COLO829 (cell line): ENCODE results near the gene CEP89.
"Not testable (repeated sequence)": the region's sequence is repeated elsewhere in the genome, so short reads cannot be mapped to it uniquely, and the experiment has no call there.

Source experiments
- DNase-seq: peaks from one replicate; pipeline ENCODE4 v3.0.0; 2012; ENCODE audit warnings: low spot score

The CEP89 gene

GRCh38 chr19:32832825-32833224 lies 138.9 kb downstream of the CEP89 start:
- DNase-seq = not testable (repeated sequence)

DNA sequence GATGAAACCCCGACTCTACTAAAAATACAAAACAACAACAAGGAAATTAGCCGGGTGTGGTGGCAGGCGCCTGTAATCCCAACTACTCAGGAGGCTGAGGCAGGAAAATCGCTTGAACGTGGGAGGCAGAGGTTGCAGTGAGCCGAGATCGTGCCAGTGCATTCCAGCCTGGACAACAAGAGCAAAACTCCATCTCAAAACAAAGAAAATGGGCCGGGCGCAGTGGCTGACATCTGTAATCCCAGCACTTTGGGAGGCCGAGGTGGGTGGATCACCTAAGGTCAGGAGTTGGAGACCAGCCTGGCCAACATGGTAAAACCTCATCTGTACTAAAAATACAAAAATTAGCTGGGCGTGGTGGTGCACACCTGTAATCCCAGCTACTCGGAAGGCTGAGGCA lies 139.7 kb downstream of the CEP89 start:
- DNase-seq = not testable (repeated sequence)

GRCh38 chr19:32831611-32832010 lies 140.1 kb downstream of the CEP89 start:
- DNase-seq = no peak

DNA sequence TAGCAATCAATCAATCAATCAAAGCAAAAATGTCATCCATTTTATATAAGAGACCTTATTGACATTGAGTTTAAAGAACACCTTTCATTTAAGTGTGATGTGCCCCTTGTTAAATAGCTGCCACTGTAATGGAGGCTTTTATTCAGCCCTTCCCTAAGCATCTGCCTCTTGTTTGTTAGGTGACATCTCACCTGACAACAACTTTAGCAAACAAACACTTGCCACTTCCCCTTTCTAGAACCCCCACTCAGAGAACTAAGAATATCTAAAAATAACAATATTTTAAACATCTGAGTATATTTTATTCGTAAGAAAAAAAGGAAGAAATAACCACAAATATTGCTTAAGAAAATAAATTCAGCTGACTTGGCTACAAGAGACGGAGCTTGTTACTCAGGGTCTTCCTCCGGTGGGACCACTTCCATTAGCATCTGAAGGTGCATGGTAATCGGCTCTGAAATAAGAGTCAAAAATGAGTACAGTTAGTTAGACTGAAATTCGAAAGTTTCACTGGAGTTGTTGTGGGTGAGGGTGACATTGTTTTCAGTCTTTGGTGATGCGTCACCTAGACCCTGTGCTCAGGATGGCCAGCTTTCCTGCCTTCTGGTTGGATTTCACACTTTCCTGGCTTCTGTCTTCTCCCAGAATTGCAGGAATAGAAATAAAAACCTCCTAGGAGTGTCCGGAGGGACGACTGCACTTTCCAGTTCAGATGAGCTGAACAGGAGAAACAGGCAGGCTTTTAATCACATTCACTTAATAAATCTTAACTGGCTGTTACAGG lies 141.3 kb downstream of the CEP89 start:
- DNase-seq = no peak

GRCh38 chr19:32829345-32829896 lies 142.3 kb downstream of the CEP89 start:
- DNase-seq = no peak

GRCh38 chr19:32828643-32829344 lies 143.0 kb downstream of the CEP89 start:
- no peak for DNase-seq

- no peak for DNase-seq
These were observed 143.6 kb downstream of the CEP89 start for GRCh38 chr19:32828139-32828538.
